Measurements from ENCODE around the gene LINGO4. TPM values are rescaled to one million over a fixed set of nuclear protein-coding genes. Genes with fewer than 3 reads are reported as not detected.

The LINGO4 gene
- polyA plus RNA-seq, 1 donor (not counting 4 experiments of a cell fraction or from before 2014, with no cell fraction given): not detected

- H3K9ac ChIP-seq (ENCODE audit: control insufficient read depth, extremely low read depth, insufficient read depth, low read length): no peak overlapping the region
- no peaks in the 10 kb centered on the region for H3K9me1 ChIP-seq (ENCODE audit: control insufficient read depth, extremely low read depth, insufficient read depth, low read length)
Measured at GRCh38 chr1:151847867-151848596, 42.8 kb upstream of the LINGO4 start.

GRCh38 chr1:151846686-151847237 lies 41.5 kb upstream of the LINGO4 start:
- no peaks in the 10 kb centered on the region for H4K20me1 ChIP-seq (ENCODE audit: control insufficient read depth, extremely low read depth, insufficient read depth, low read length)
- H3K4me3 ChIP-seq (ENCODE audit: control insufficient read depth in 2 of 3, extremely low read depth in 1 of 3, insufficient read depth in 2 of 3, low read depth in 1 of 3, low read length in 3 of 3): no peak overlapping the region
- no peaks in the 10 kb centered on the region for H3K9me3 ChIP-seq (ENCODE audit: control insufficient read depth, low read depth, low read length)
- no peaks in the 10 kb centered on the region for H3K79me2 ChIP-seq (ENCODE audit: control insufficient read depth, insufficient read depth, low read length)
- H3K9me1 ChIP-seq (ENCODE audit: control insufficient read depth, extremely low read depth, insufficient read depth, low read length): no peaks in the 10 kb centered on the region
- H3K27ac ChIP-seq (ENCODE audit: control insufficient read depth, insufficient read depth, low read length): no peak overlapping the region
- H2AFZ ChIP-seq (ENCODE audit: control insufficient read depth, low read length): no peak overlapping the region
- no peak for DNase-seq (ENCODE audit: low read depth, low spot score)
- no peak for FAIRE-seq
- H3K4me2 ChIP-seq (ENCODE audit: control insufficient read depth, extremely low read depth, insufficient read depth, low read depth, low read length): no peak overlapping the region
- TF ChIP-seq EZH2 (IDR thresholded peaks at IDR 0.05; ENCODE audit: low read length) (no peak), CTCF (optimal IDR thresholded peaks at IDR 0.05 in 1 of 3, IDR thresholded peaks at IDR 0.05 in 1 of 3, conservative IDR thresholded peaks at IDR 0.05 in 1 of 3; ENCODE audit: extremely low read depth in 1 of 3, insufficient read depth in 2 of 3, low read length in 3 of 3) (no peak)
- no peaks in the 10 kb centered on the region for H3K36me3 ChIP-seq (ENCODE audit: control insufficient read depth in 2 of 2, extremely low read depth in 1 of 2, insufficient read depth in 2 of 2, low read length in 2 of 2)
- no peak overlapping the region for H3K9ac ChIP-seq (ENCODE audit: control insufficient read depth, extremely low read depth, insufficient read depth, low read length)
- peaks cover 7% of the 10 kb centered on the region for H3K4me1 ChIP-seq (ENCODE audit: control insufficient read depth, extremely low read depth, insufficient read depth, low read length)
- peaks cover 5% of the 10 kb centered on the region for H3K27me3 ChIP-seq (ENCODE audit: control insufficient read depth, extremely low read depth, insufficient read depth, low read length)
- dilution Hi-C loops (cut with MboI; ENCODE audit: extremely low pct_ligation_motif_present, low sequenced_read_pairs): no loop called here

More at GRCh38 chr1:151847867-151848596, 42.8 kb upstream of the LINGO4 start:
- Histone ChIP-seq H3K27me3 (ENCODE audit: control insufficient read depth, extremely low read depth, insufficient read depth, low read length) (peaks cover 8% of the 10 kb centered on the region), H4K20me1 (ENCODE audit: control insufficient read depth, extremely low read depth, insufficient read depth, low read length) (no peaks in the 10 kb centered on the region), H3K36me3 (ENCODE audit: control insufficient read depth in 2 of 2, extremely low read depth in 1 of 2, insufficient read depth in 2 of 2, low read length in 2 of 2) (no peaks in the 10 kb centered on the region), H3K27ac (ENCODE audit: control insufficient read depth, insufficient read depth, low read length) (no peak overlapping the region), H2AFZ (ENCODE audit: control insufficient read depth, low read length) (no peak overlapping the region), H3K9me3 (ENCODE audit: control insufficient read depth, low read depth, low read length) (no peaks in the 10 kb centered on the region), H3K79me2 (ENCODE audit: control insufficient read depth, insufficient read depth, low read length) (no peaks in the 10 kb centered on the region), H3K4me3 (ENCODE audit: control insufficient read depth in 2 of 3, extremely low read depth in 1 of 3, insufficient read depth in 2 of 3, low read depth in 1 of 3, low read length in 3 of 3) (no peak overlapping the region), H3K4me1 (ENCODE audit: control insufficient read depth, extremely low read depth, insufficient read depth, low read length) (peaks cover 7% of the 10 kb centered on the region), H3K4me2 (ENCODE audit: control insufficient read depth, extremely low read depth, insufficient read depth, low read depth, low read length) (no peak overlapping the region)
- FAIRE-seq (no peak), DNase-seq (ENCODE audit: low read depth, low spot score) (no peak)
- dilution Hi-C loops (cut with MboI; ENCODE audit: extremely low pct_ligation_motif_present, low sequenced_read_pairs): no loop called here
- TF ChIP-seq EZH2 (IDR thresholded peaks at IDR 0.05; ENCODE audit: low read length) (no peak), CTCF (optimal IDR thresholded peaks at IDR 0.05 in 1 of 3, IDR thresholded peaks at IDR 0.05 in 1 of 3, conservative IDR thresholded peaks at IDR 0.05 in 1 of 3; ENCODE audit: extremely low read depth in 1 of 3, insufficient read depth in 2 of 3, low read length in 3 of 3) (no peak)

All from keratinocyte (primary cell).